ENCODE measurements around the gene ZNF680.
"Not testable (repeated sequence)": the region's sequence is repeated elsewhere in the genome, so short reads cannot be mapped to it uniquely, and the experiment has no call there.

DNA sequence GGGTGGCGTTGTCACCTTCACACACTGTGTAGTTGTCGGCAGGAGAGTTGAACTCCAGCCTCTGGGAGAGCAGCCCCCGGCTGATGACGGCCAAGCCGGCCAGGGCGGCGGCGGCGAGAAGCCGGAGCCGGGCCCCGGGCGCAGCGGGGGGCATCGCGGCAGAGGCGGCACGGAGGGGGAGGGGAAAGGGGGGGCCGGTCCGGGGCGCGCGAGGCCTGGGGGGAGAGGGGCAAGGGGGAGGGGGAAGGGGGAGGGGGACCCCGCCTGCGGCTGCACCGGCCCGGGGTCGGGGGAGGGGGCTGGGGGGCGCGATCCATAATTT lies 7.4 kb upstream of the ZNF680 start:
- TF ChIP-seq SP1, TARDBP, FOXA1, FOXK2, SUZ12 (IDR thresholded peaks at IDR 0.05): not testable (repeated sequence)
